HCT116 (cell line): Measurements from ENCODE around the gene MDM4. TPM values are rescaled to one million over a fixed set of nuclear protein-coding genes. Genes with fewer than 3 reads are reported as not detected.

Experiments
- ATAC-seq: fragments of 200-7000 bp; cut with Tn5 transposase; 2 replicates; pipeline ENCODE4 v1.9.1; 2020; ENCODE audit warnings: mild to moderate bottlenecking, moderate library complexity
- BruUV-seq: library from RNA; stranded (reverse); fragments of 400-500 nt; replicated peaks from 2 replicates; lab custom pipeline; 2021; lab: Mats Ljungman, UMichigan
- CTCF ChIA-PET: fragments of 300-600 bp; sonication (Branson Sonifier 250); formaldehyde crosslinking; loops from one replicate; lab custom pipeline; 2021; ENCODE audit warnings: antibody characterized with exemption; lab: Charles Lee
- POLR2A ChIA-PET: fragments of 300-600, 350-600 bp; sonication (Branson Sonifier 250); formaldehyde crosslinking; loops from one replicate; lab custom pipeline; 2021; ENCODE audit warnings: antibody characterized with exemption; lab: Charles Lee
- RAD21 ChIA-PET, 2 experiments: fragments of 300-600 bp; sonication (Branson Sonifier 250); formaldehyde crosslinking; loops; one replicate each; lab custom pipeline; 2023; ENCODE audit warnings: low total read pairs in 2 of 2; ENCODE audit not compliant: uncharacterized antibody in 2 of 2, unreplicated experiment in 2 of 2, low non-redundant PET in 1 of 2; lab: Charles Lee
- DNase-seq: peaks from one replicate; pipeline ENCODE4 v3.0.0-alpha.2; 2010; ENCODE audit warnings: low read depth, low spot score
- H2AFZ ChIP-seq: fragments of 200-600 bp; shearing (Covaris generic), sonication (generic); 2 replicates; pipeline ENCODE4 v1.6.1; 2017; ENCODE audit warnings: low read depth, mixed run types, mixed read lengths, antibody characterized with exemption, low read length; ENCODE audit not compliant: poor library complexity, severe bottlenecking
- H3K27ac ChIP-seq: 2 replicates; pipeline ENCODE4 v1.5.1; 2012; ENCODE audit warnings: low read depth, low read length
- H3K27me3 ChIP-seq: fragments of 200-600 bp; sonication (generic); 2 replicates; pipeline ENCODE4 v1.6.1; 2016; ENCODE audit warnings: mixed run types, low read length, mixed read lengths; ENCODE audit not compliant: insufficient read depth
- H3K36me3 ChIP-seq, 2 experiments: fragments of 200-500 bp in 1 of 2; fragments of 200-600 bp in 1 of 2; sonication (Bioruptor generic) in 1 of 2; sonication (generic) in 1 of 2; 2 replicates each; pipeline versions ENCODE4 v1.5.1 to v1.6.1; 2014 to 2016; ENCODE audit warnings: low read length in 2 of 2, inconsistent platforms in 1 of 2, mixed read lengths in 1 of 2, mixed run types in 1 of 2; ENCODE audit not compliant: insufficient read depth in 2 of 2, control insufficient read depth in 1 of 2
- H3K4me1 ChIP-seq, 2 experiments: fragments of 200-600 bp in 1 of 2; sonication (generic) in 1 of 2; 2 replicates each; pipeline versions ENCODE4 v1.5.1 to v1.6.1; 2012 to 2017; ENCODE audit warnings: low read length in 2 of 2, inconsistent platforms in 1 of 2, mild to moderate bottlenecking in 1 of 2, mixed read lengths in 1 of 2, mixed run types in 1 of 2, moderate library complexity in 1 of 2; ENCODE audit not compliant: insufficient read depth in 2 of 2, control insufficient read depth in 1 of 2
- H3K4me2 ChIP-seq: fragments of 200-600 bp; sonication (generic); 2 replicates; pipeline ENCODE4 v1.6.1; 2017; ENCODE audit warnings: mixed run types, low read length, mixed read lengths
- H3K4me3 ChIP-seq, 2 experiments: fragments of 200-600 bp in 1 of 2; sonication (generic) in 1 of 2; replicated peaks in 1 of 2; 2 replicates each; pipeline ENCODE4 v1.5.1; 2011 to 2016; ENCODE audit warnings: low read length in 2 of 2, control low read depth in 1 of 2, low read depth in 1 of 2, mild to moderate bottlenecking in 1 of 2, mixed read lengths in 1 of 2, mixed run types in 1 of 2
- H3K79me2 ChIP-seq: fragments of 200-600 bp; sonication (generic); 2 replicates; pipeline ENCODE4 v1.6.1; 2017; ENCODE audit warnings: mild to moderate bottlenecking, mixed run types, low read length, moderate library complexity, mixed read lengths; ENCODE audit not compliant: insufficient read depth
- H3K9ac ChIP-seq: fragments of 200-600 bp; sonication (generic); 2 replicates; pipeline ENCODE4 v1.6.1; 2016; ENCODE audit warnings: low read length, mixed read lengths
- H3K9me2 ChIP-seq: fragments of 200-600 bp; sonication (generic), shearing (Covaris generic); 2 replicates; pipeline ENCODE4 v1.6.1; 2017; ENCODE audit warnings: mixed run types, mild to moderate bottlenecking, moderate library complexity; ENCODE audit not compliant: insufficient read depth
- H3K9me3 ChIP-seq, 2 experiments: fragments of 200-500 bp in 1 of 2; fragments of 200-600 bp in 1 of 2; sonication (Bioruptor generic) in 1 of 2; sonication (generic) in 1 of 2; 2 replicates each; pipeline ENCODE4 v1.6.1; 2014 to 2017; ENCODE audit warnings: low read length in 2 of 2, mixed read lengths in 2 of 2, inconsistent platforms in 1 of 2, low read depth in 1 of 2, mild to moderate bottlenecking in 1 of 2, mixed run types in 1 of 2, moderate library complexity in 1 of 2; ENCODE audit not compliant: control insufficient read depth in 1 of 2, insufficient read depth in 1 of 2
- H4K20me1 ChIP-seq: fragments of 200-600 bp; sonication (generic), shearing (Covaris generic); 2 replicates; pipeline ENCODE4 v1.6.1; 2017; ENCODE audit warnings: mixed run types, mild to moderate bottlenecking, moderate library complexity; ENCODE audit not compliant: insufficient read depth
- CBX3 ChIP-seq: IDR thresholded peaks from 2 replicates; pipeline ENCODE4 v1.6.1; 2012; ENCODE audit warnings: low read depth
- CEBPB ChIP-seq: IDR thresholded peaks from 2 replicates; pipeline ENCODE4 v1.6.1; 2012; ENCODE audit warnings: low read depth
- ELF1 ChIP-seq: IDR thresholded peaks from 2 replicates; pipeline ENCODE4 v1.6.1; 2012; ENCODE audit warnings: low read depth, borderline replicate concordance
- EZH2 ChIP-seq: fragments of 200-600 bp; sonication (generic); IDR thresholded peaks from 2 replicates; pipeline ENCODE4 v1.6.1; 2017; ENCODE audit warnings: antibody characterized with exemption, mixed run types
- EZH2phosphoT487 ChIP-seq: fragments of 200-600 bp; IDR thresholded peaks from 2 replicates; pipeline ENCODE4 v1.6.1; 2018; ENCODE audit warnings: antibody characterized with exemption, borderline replicate concordance
- FOSL1 ChIP-seq: IDR thresholded peaks from 2 replicates; pipeline ENCODE4 v1.6.1; 2012; ENCODE audit warnings: low read depth
- JUND ChIP-seq: IDR thresholded peaks from 2 replicates; pipeline ENCODE4 v1.6.1; 2012
- MAX ChIP-seq: IDR thresholded peaks from 2 replicates; pipeline ENCODE4 v1.6.1; 2012
- POLR2A ChIP-seq: IDR thresholded peaks from 2 replicates; pipeline ENCODE4 v1.7.0; 2011; ENCODE audit warnings: borderline replicate concordance; ENCODE audit not compliant: insufficient read depth, insufficient read length; ENCODE audit errors: extremely low read depth
- POLR2AphosphoS5 ChIP-seq: IDR thresholded peaks from 2 replicates; pipeline ENCODE4 v1.6.1; 2011; ENCODE audit warnings: mild to moderate bottlenecking, low read depth, low read length, moderate library complexity
- RAD21 ChIP-seq: IDR thresholded peaks from 2 replicates; pipeline ENCODE4 v1.6.1; 2012; ENCODE audit warnings: low read depth, mild to moderate bottlenecking
- REST ChIP-seq: IDR thresholded peaks from 2 replicates; pipeline ENCODE4 v1.6.1; 2012; ENCODE audit warnings: low read depth
- SIN3A ChIP-seq: IDR thresholded peaks from 2 replicates; pipeline ENCODE4 v1.6.1; 2012; ENCODE audit warnings: low read depth
- SP1 ChIP-seq: IDR thresholded peaks from 2 replicates; pipeline ENCODE4 v1.6.1; 2012; ENCODE audit warnings: low read depth
- SRF ChIP-seq: IDR thresholded peaks from 2 replicates; pipeline ENCODE4 v1.6.1; 2012; ENCODE audit warnings: low read depth
- TCF7L2 ChIP-seq: IDR thresholded peaks from 2 replicates; pipeline ENCODE4 v1.7.0; 2011; ENCODE audit warnings: borderline replicate concordance, inconsistent platforms; ENCODE audit not compliant: insufficient read depth, insufficient read length; ENCODE audit errors: extremely low read depth
- ZFX ChIP-seq: fragments of 450-650 bp; IDR thresholded peaks from 2 replicates; pipeline ENCODE4 v1.6.1; 2017
- ZNF274 ChIP-seq: fragments of 200-500 bp; sonication (Bioruptor generic); IDR thresholded peaks from 2 replicates; pipeline ENCODE4 v1.6.1; 2014; ENCODE audit warnings: mild to moderate bottlenecking, low read depth, low read length, inconsistent platforms
- intact Hi-C: fragments of 100-400 bp; cut with micrococcal nuclease; formaldehyde crosslinking; loops from 2 replicates; pipeline ENCODE4 v1.10.0; 2022
- total RNA-seq: library from RNA; stranded (reverse); gene quantifications from one replicate; pipeline ENCODE4 v1.2.1, GENCODE V29; 2021; ENCODE audit not compliant: unreplicated experiment
- TF ChIP-seq, protein P1 (sequence below): IDR thresholded peaks from 2 replicates; pipeline ENCODE4 v1.6.1; 2011; ENCODE audit warnings: mild to moderate bottlenecking, low read length, moderate library complexity; ENCODE audit not compliant: insufficient replicate concordance; ENCODE audit errors: extremely low read depth
- TF ChIP-seq, protein P2 (sequence below): IDR thresholded peaks from 2 replicates; pipeline ENCODE4 v1.6.1; 2012
- TF ChIP-seq, protein P3 (sequence below), 3 experiments: fragments of 200-600 bp in 1 of 3; sonication (generic) in 1 of 3; IDR thresholded peaks in 2 of 3; conservative IDR thresholded peaks in 1 of 3; 2 replicates each; pipeline ENCODE4 v1.5.1; 2012 to 2017; ENCODE audit warnings: low read depth in 2 of 3, low read length in 2 of 3, antibody characterized with exemption in 1 of 3, borderline replicate concordance in 1 of 3, control low read depth in 1 of 3, mild to moderate bottlenecking in 1 of 3, mixed read lengths in 1 of 3, mixed run types in 1 of 3, moderate library complexity in 1 of 3; ENCODE audit not compliant: insufficient read depth in 1 of 3

Gene MDM4
- total RNA-seq, 1 experiment from 2014 or later, result 79.5 TPM

DNA sequence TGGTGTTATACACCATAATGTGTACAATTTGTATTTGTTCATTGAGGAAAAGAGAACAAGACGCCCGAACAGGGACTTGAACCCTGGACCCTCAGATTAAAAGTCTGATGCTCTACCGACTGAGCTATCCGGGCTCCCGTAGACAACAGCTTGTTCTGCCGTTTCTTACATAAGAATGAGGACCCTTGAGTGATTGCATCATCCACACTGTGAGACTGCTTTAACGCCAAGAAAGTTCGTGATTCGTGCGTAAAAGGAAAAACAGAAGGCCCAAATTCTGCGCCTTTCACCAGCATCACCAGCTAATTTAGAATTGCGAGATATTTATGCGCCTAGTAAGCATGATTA is 9.3 kb upstream of the MDM4 start:
- H3K9me3 ChIP-seq, result no peaks in the 10 kb centered on the region
- ChIA-PET POLR2A (interaction anchor here (0.6 to 3.5 kb wide), 3 partner anchors 9 to 285 kb away, joined by 3 to 63 read pairs (median 14); partner anchors contain the start of genes MDM4 and PIK3C2B), RAD21 (interaction anchor here in 1 of 2 experiments (1.2 kb wide), 1 partner anchor 9 kb away, joined by 4 read pairs; the partner anchor contains the start of gene MDM4), CTCF (interaction anchor here (1.4 to 3.8 kb wide), 4 partner anchors 9 to 345 kb away, joined by 3 to 38 read pairs (median 6); partner anchors contain the start of genes MDM4 and PIK3C2B)
- H3K27ac ChIP-seq, result peak overlapping the region; percentile 60
- H3K27me3 ChIP-seq, result no peaks in the 10 kb centered on the region
- peak overlapping the region; percentile 76 for H3K4me2 ChIP-seq
- H3K9me2 ChIP-seq, result no peaks in the 10 kb centered on the region
- no TSS peak for BruUV-seq
- H3K36me3 ChIP-seq, result no peaks in the 10 kb centered on the region
- H2AFZ ChIP-seq, result peak overlapping the region; percentile 98
- H4K20me1 ChIP-seq, result no peaks in the 10 kb centered on the region
- intact Hi-C loops, result loop anchor here (1.0 kb wide), 1 partner anchor 9 kb away; the partner anchor contains the start of gene MDM4
- H3K4me3 ChIP-seq, result peak overlapping the region; percentile 7 to 38; a peak in 3 of 4 replicates
- peak; percentile 82 for ATAC-seq
- H3K4me1 ChIP-seq, result peaks cover 30 to 47% of the 10 kb centered on the region in 2 experiments
- H3K9ac ChIP-seq, result peak overlapping the region; percentile 30
- no peaks in the 10 kb centered on the region for H3K79me2 ChIP-seq
- DNase-seq, result peak; percentile 87
- TF ChIP-seq TCF7L2 (no peak), SP1 (peak; percentile 67), REST (no peak), MAX (peak; percentile 65), CEBPB (peak; percentile 99), JUND (peak; percentile 51; the same call in 1 of the 2 replicates), ELF1 (no peak), EZH2 (no peak), RAD21 (no peak), SRF (peak; percentile 49; the same call in 1 of the 2 replicates), SIN3A (no peak; the same call in 1 of the 2 replicates), FOSL1 (peak; percentile 38), CBX3 (peak; percentile 98), POLR2A (no peak), ZNF274 (no peak), EZH2phosphoT487 (no peak), ZFX (no peak), POLR2AphosphoS5 (peak; percentile 53; the same call in 1 of the 2 replicates)
- TF ChIP-seq, protein P1, sequence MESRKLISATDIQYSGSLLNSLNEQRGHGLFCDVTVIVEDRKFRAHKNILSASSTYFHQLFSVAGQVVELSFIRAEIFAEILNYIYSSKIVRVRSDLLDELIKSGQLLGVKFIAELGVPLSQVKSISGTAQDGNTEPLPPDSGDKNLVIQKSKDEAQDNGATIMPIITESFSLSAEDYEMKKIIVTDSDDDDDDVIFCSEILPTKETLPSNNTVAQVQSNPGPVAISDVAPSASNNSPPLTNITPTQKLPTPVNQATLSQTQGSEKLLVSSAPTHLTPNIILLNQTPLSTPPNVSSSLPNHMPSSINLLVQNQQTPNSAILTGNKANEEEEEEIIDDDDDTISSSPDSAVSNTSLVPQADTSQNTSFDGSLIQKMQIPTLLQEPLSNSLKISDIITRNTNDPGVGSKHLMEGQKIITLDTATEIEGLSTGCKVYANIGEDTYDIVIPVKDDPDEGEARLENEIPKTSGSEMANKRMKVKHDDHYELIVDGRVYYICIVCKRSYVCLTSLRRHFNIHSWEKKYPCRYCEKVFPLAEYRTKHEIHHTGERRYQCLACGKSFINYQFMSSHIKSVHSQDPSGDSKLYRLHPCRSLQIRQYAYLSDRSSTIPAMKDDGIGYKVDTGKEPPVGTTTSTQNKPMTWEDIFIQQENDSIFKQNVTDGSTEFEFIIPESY, result peak; percentile 68
- TF ChIP-seq, protein P2, sequence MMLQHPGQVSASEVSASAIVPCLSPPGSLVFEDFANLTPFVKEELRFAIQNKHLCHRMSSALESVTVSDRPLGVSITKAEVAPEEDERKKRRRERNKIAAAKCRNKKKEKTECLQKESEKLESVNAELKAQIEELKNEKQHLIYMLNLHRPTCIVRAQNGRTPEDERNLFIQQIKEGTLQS, result peak; percentile 100
- TF ChIP-seq, protein P3, sequence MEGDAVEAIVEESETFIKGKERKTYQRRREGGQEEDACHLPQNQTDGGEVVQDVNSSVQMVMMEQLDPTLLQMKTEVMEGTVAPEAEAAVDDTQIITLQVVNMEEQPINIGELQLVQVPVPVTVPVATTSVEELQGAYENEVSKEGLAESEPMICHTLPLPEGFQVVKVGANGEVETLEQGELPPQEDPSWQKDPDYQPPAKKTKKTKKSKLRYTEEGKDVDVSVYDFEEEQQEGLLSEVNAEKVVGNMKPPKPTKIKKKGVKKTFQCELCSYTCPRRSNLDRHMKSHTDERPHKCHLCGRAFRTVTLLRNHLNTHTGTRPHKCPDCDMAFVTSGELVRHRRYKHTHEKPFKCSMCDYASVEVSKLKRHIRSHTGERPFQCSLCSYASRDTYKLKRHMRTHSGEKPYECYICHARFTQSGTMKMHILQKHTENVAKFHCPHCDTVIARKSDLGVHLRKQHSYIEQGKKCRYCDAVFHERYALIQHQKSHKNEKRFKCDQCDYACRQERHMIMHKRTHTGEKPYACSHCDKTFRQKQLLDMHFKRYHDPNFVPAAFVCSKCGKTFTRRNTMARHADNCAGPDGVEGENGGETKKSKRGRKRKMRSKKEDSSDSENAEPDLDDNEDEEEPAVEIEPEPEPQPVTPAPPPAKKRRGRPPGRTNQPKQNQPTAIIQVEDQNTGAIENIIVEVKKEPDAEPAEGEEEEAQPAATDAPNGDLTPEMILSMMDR (IDR thresholded peaks at IDR 0.05 in 2 of 3, conservative IDR thresholded peaks at IDR 0.05 in 1 of 3; ENCODE audit: borderline replicate concordance in 1 of 3, insufficient read depth in 1 of 3, low read depth in 2 of 3, low read length in 2 of 3), result no peak
